Activated CD4-positive, alpha-beta T cell treated with anti-CD3 and anti-CD28 coated beads for 24 hours (primary cell): Measurements from ENCODE around the gene CGB7.
"Not testable (repeated sequence)": the region's sequence is repeated elsewhere in the genome, so short reads cannot be mapped to it uniquely, and the experiment has no call there.

Experiments
- DNase-seq, 2 donors: peaks; one replicate each; pipeline ENCODE4 v3.0.0-alpha.2; 2020; ENCODE audit warnings: low read depth in 2 of 2

The CGB7 gene

GRCh38 chr19:49057636-49058234, at the start of gene CGB7:
Gene CGB7, minus strand, starts transcription at chr19:49057749. Its CDS starts 2,374 bp downstream, at chr19:49055375.
- no peak for DNase-seq

GRCh38 chr19:49106648-49107135, 49.1 kb upstream of the CGB7 start:
- DNase-seq: peak; percentile 52 to 55

- DNase-seq: no peak
Observed at GRCh38 chr19:49104229-49104864, 46.8 kb upstream of the CGB7 start.

GRCh38 chr19:49103331-49104085, 46.0 kb upstream of the CGB7 start:
- DNase-seq: no peak

GRCh38 chr19:49102303-49102702, 44.8 kb upstream of the CGB7 start:
- no peak for DNase-seq

GRCh38 chr19:49101160-49101559, 43.6 kb upstream of the CGB7 start:
- no peak for DNase-seq

- DNase-seq: no peak
Observed at GRCh38 chr19:49098795-49099194, 41.2 kb upstream of the CGB7 start.

GRCh38 chr19:49097453-49098288, 40.1 kb upstream of the CGB7 start:
- DNase-seq: peak; percentile 56 to 57

- DNase-seq: no peak
Observed at GRCh38 chr19:49094505-49095482, 37.2 kb upstream of the CGB7 start.

- no peak for DNase-seq
Observed at GRCh38 chr19:49092686-49093085, 35.1 kb upstream of the CGB7 start.

GRCh38 chr19:49091391-49092038, 34.0 kb upstream of the CGB7 start:
- DNase-seq: no peak

GRCh38 chr19:49086296-49086695, 28.7 kb upstream of the CGB7 start:
- DNase-seq: no peak

GRCh38 chr19:49085868-49086232, 28.3 kb upstream of the CGB7 start:
- no peak for DNase-seq

GRCh38 chr19:49085020-49085867, 27.7 kb upstream of the CGB7 start, which contains the start of gene SNRNP70:
Gene SNRNP70, plus strand, starts transcription at chr19:49085451. Its CDS starts 964 bp downstream, at chr19:49086415.
- peak; percentile 97 to 98 for DNase-seq

- no peak for DNase-seq
Observed at GRCh38 chr19:49084206-49085019, 26.9 kb upstream of the CGB7 start.

- no peak for DNase-seq
Observed at GRCh38 chr19:49081273-49081672, 23.7 kb upstream of the CGB7 start.

- DNase-seq: no peak
Observed at GRCh38 chr19:49080392-49080791, 22.8 kb upstream of the CGB7 start.

GRCh38 chr19:49074869-49075268, 17.3 kb upstream of the CGB7 start:
- not testable (repeated sequence) for DNase-seq
